ENCODE results near the gene MEP1A.

DNA sequence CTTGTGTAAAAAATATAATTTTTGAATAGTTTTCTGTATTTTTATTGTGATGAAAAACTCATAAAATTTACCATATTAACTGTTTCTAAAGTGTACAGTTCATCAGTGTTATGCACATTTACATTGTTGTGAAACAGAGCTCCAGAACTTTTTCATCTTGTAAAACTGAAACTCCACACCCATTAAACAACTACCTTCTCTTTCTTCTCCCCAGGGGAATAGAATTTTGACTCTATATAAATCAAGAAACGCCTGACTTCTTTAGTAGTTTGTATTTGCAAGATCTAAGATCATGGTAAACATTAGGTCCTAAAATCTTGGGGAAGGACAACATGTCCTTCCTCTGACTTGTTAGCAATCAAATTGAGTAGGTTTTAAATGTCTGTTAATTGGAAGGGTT is 37.3 kb upstream of the MEP1A start:
- TF ChIP-seq CTCF (IDR thresholded peaks at IDR 0.05; ENCODE audit: low read depth, low read length), result no peak
- TF ChIP-seq EZH2phosphoT487 (IDR thresholded peaks at IDR 0.05; ENCODE audit: low read depth), result no peak

All from OCI-LY3 (cell line).